GM21619 (cell line): ENCODE measurements around the gene CDKN1A.
"Not testable (repeated sequence)": the region's sequence is repeated elsewhere in the genome, so short reads cannot be mapped to it uniquely, and the experiment has no call there.

Source experiments
- ATAC-seq: cut with Tn5 transposase; IDR thresholded peaks from one replicate; pipeline ENCODE4 v1.9.1; 2021; ENCODE audit not compliant: unreplicated experiment

The CDKN1A gene

GRCh38 chr6:36717871-36718540 lies 39.5 kb downstream of the CDKN1A start:
- no peak for ATAC-seq

DNA sequence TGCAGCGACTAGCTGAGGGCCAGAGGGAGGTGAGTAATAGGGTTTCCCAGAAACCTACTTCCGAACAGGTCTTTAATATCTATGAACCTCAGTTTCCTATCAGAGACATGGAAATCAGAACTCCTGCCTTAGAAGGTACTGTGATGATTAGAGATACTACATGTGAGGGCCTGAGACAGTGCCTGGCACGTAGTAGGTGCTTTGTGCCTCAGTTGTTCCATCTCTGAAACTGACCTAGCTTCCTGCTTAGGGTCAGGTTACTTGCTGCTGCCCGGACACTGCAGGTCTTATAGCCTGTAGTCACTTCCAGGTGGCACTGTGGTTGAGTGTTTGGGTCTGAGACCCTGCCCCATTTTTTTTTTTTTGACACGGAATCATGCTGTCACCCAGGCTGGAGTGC lies 40.0 kb downstream of the CDKN1A start:
- no peak for ATAC-seq

DNA sequence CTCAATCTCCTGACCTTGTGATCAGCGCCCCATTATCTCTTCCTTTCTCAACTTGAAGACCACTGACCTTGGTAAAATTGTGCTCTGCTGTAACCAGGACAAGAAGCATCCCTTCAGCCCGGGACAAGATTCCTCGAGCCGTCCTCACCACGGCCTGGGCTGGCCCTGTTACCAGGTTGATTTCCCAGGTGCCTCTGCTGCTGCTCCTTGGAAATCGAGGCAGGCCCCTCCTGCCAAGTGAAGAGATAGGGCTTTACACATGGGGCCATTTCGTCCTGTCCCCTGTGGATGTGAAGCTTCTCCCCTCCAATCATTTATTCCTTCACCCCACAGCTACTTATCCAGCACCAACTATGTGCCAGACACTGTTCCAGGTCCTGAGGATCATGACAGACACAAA lies 40.6 kb downstream of the CDKN1A start:
- no peak for ATAC-seq

DNA sequence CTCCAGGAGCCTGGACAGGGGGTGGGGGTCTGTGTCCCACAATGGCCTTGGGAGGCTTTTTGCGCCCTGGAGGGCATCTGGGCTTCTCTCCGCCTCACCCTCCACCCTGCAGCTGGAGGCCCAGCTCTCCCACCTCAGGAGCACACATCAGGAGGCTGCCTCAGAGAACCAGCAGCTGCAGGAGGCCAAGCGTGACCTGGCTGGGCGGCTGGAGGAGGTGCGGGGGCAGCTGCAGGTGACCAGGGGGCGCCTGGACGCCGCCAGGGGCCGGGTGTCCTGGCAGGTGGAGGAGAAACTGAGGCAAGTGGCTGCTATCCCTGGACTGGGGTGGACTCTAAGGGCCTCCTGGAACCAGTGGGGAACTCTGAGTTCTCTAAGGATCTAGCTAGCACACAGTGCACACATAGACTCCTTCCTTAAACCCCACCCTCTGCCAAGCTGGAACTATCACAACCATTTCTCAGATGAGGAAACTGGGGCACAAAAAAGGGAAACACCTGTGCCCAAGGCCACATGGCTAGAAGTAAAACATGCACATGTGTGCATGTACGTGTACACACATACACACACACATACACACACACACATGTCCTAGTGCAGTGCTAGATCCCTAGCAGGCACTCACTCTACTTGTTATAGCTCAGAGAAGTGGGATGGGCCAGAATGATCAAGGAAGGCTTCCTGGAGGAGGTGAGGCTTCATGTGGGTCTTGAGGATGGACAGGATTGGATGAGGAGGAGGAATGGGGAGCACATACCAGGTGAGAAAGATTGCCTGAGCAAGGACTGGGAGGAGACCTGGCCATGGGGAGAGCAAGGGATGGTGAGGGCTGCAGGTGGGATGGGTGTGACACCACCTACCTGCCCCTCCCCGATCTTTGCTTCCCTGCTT lies 42.0 kb downstream of the CDKN1A start:
- no peak for ATAC-seq

DNA sequence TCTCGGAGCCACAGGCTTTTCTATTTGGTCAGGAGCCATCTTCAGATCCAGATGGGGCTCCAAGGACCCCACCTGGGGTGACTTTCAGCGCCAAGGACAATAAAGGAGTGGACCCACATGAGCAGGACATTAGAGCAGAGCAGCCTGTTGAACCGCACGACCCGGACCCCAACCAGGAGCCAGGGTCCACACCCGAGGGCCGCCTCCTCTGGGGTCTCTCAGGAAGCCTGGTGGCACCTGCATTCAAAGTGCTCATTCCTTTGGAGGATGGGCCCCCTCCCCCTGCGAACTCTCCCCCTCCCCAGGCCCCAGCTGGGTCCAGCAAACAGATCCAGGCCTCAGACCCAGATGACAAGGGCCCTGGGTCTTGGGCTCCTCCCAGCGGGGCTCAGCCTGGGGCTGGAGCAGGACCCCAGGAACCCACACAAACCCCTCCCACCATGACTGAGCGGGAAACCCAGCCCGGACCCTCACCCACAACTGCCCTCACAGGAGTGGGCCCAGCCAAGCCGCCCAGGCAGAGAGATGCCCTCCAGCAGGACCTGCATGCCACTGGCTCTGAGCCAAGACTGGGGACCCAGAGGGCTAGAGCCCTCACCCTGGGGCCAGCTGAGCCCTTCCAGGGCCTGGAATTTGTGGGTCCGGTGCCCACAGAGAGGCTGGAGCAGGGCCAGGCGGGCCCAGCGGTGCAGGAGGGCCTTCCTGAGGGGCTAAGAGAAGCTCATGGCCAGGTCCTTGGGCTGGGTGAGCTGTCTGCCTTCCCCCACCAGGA lies 43.0 kb downstream of the CDKN1A start:
- ATAC-seq: no peak

- ATAC-seq: no peak
Measured at GRCh38 chr6:36722365-36722764, 43.9 kb downstream of the CDKN1A start.

- no peak for ATAC-seq
Measured at GRCh38 chr6:36722879-36723278, 44.4 kb downstream of the CDKN1A start.

GRCh38 chr6:36723992-36724391 lies 45.5 kb downstream of the CDKN1A start:
- ATAC-seq: not testable (repeated sequence)

GRCh38 chr6:36724514-36725390 lies 46.2 kb downstream of the CDKN1A start:
- no peak for ATAC-seq

DNA sequence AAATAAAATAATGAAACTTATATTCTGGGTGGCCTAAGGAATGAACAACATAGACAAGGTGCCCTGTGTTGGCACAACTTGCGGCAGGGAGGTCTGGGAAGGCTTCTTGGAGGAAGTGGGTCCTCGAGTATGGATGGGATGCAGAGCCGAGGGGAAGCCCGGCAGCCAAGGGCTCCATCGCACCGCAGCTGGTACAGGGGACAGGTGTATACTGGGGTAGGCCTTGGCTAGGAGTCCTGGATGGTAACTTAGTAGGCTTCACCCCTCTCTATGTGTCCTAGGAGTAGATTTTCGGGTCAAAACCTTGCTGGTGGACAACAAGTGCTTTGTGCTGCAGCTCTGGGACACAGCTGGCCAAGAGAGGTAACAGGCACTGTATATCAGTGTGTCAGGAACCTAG lies 47.1 kb downstream of the CDKN1A start:
- ATAC-seq: no peak

GRCh38 chr6:36727505-36728021 lies 49.0 kb downstream of the CDKN1A start:
- no peak for ATAC-seq

DNA sequence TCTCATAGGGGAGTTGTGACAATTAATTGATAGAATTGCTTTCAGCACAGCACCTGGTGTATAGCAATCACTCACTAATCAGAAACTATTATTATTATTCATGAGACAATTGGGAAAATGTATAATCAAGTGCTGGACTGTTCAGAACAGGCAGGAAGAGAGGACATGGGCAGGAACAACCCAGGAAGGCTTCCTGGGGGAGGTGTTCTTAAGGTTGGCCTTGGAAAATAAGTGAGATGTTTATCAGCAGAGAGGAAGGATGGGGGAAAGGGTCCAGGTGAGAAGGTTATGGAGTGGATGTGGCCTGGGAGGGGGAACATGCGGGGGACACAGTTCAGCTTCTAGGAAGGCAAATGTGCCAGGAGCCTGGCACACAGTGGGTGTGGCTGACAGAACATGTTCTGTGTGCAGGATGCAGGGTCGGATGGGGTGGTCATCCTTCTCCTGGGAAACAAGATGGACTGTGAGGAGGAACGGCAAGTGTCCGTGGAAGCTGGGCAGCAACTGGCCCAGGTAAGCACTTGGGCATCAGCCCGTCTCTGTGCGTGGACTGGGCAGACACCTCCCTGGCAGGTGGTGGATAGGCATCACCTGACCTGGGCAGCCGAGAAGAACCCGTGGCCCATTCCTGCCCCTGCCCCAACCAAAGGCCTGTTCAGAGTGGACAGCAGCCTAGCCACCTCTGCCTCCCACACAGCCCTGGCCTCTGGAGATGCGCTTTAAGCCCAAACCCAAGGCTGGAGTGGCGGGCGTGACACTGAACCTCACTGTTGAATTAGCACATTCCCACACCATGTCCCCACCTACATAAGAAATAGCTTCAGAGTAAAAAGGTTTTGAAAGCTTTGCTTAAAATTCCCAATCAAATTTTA lies 50.0 kb downstream of the CDKN1A start:
- no peak for ATAC-seq

GRCh38 chr6:36729161-36729524 lies 50.6 kb downstream of the CDKN1A start:
- no peak for ATAC-seq

GRCh38 chr6:36730424-36731380 lies 52.2 kb downstream of the CDKN1A start:
- ATAC-seq: no peak

GRCh38 chr6:36731622-36732310 lies 53.3 kb downstream of the CDKN1A start:
- ATAC-seq: no peak

DNA sequence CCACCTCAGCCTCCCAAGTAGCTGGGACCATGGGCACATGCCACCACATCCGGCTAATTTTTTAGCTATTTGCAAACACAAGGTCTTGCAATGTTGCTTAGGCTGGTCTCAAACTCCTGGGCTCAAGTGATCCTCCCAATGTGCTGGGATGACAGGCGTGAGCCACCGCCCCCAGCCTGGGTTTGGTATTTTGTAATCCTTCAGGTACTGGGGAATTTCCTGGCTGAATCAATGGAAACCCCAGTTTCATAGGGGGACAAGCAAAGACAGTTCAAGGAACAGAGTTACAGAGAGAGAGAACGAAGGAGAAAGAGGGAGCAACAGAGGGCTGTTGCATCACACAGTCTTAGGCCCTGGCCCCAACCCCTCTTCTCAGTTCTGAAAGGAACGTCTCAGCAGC lies 54.8 kb downstream of the CDKN1A start:
- ATAC-seq: no peak

- no peak for ATAC-seq
Measured at GRCh38 chr6:36734486-36735060, 56.1 kb downstream of the CDKN1A start.
